GM19239 (cell line): ENCODE data around the gene LYPD8.

Experiments
- DNase-seq: peaks from one replicate; pipeline ENCODE4 v3.0.0; 2011; ENCODE audit warnings: low spot score; ENCODE audit not compliant: insufficient read length
- FAIRE-seq: peaks from 2 replicates; lab custom pipeline; 2011; peaks lifted over from hg19 to GRCh38; lab: Jason Lieb, UNC

The LYPD8 gene

GRCh38 chr1:248759644-248760043 is 4.1 kb upstream of the LYPD8 start:
- DNase-seq (no peak), FAIRE-seq (no peak)

DNA sequence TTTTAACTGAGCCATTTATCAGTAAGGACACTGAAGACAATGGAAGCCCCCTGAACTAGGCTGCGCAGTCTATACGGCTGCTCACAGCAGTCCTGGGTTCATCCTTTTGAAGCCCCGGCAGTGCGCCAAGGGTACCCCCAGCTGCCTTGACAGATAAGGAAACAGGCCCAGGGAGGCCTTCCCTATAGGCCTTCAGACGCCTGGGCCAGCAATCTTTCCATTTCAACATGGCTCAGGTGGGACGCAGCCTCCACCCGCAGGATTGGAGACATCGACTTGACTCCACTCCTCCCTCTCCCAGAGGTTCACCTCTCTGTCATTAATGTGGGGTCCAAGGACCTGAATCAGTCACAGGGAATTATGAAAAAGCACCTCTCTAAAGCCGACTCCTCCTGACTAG is 2.8 kb upstream of the LYPD8 start:
- no peak for DNase-seq
- no peak for FAIRE-seq

GRCh38 chr1:248757784-248758195 is 2.2 kb upstream of the LYPD8 start:
- no peak for DNase-seq
- FAIRE-seq, result no peak

- FAIRE-seq (no peak), DNase-seq (no peak)
Measured at GRCh38 chr1:248756636-248757035, 1.1 kb upstream of the LYPD8 start.

DNA sequence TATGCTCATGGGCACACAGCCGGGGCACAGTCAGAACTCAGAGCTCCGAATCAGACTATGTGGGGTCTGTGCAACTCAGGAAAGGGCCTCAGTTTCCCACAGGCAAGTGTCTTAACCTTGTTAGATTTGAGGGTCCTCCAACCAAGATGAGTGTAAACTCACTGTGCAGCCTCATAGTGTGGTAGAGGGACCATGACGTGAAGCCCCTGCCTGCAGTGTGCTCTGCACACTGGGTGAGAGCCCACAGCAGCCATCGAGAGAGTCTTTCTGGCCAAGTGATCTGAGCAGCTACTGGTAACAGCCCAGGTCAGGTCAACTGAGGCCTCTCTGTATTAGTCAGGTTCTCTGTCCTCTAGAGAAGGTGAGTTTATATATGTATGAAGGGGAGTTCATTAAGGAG is 592 bp upstream of the LYPD8 start:
- FAIRE-seq (no peak), DNase-seq (no peak)

DNA sequence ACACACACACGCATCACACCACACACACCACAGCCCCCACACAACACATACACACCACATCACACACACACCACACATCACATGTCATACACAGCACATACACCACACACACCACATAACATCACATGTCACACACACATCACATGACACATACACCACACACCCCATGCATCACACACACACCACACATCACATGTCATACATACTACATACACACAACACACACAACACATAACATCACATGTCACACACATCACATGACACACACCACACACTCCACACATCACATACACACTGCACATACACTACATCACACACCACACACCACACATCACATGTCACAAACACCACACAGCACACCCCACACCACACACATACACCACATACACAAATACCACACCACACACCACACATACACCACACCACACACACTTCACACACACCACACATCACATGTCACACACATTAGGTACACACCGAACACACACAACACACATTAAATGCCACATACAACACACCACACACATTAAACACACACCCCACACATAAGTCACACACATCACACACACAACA is 1.8 kb downstream of the LYPD8 start:
- DNase-seq, result no peak
- no peak for FAIRE-seq

GRCh38 chr1:248753029-248753594 is 2.4 kb downstream of the LYPD8 start:
- no peak for DNase-seq
- no peak for FAIRE-seq

DNA sequence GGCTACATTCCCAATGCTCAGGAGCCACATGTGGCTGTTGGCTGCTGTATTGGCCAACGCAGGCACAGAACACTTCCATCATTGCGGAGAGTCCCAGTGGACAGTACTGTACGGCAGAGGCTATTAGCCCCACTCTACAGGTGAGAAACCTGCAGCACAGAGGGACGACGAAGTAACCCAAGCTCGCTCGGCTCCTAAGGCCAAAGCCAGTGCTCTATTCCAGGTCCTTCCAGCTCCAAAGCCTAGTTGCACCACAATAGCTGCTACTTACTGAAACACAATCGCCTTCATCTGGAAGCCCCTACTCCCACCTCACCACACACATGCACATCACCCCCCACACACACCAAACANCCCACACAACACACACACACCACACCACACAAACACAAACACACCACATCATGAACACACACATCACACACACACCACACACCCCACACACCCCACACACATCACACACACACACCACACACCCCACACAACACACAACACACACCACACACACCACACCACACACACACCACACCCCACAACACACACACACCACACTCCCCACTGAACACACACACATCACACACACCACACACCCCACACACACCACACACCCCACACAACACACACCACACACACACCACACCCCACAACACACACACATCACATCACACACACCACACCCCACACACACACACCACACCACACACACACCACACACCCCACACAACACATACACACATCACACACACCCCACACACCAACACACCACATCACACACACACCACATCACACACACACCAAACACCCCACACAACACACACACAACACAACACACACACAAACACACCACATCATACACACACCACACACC is 3.2 kb downstream of the LYPD8 start:
- FAIRE-seq (no peak), DNase-seq (no peak)

DNA sequence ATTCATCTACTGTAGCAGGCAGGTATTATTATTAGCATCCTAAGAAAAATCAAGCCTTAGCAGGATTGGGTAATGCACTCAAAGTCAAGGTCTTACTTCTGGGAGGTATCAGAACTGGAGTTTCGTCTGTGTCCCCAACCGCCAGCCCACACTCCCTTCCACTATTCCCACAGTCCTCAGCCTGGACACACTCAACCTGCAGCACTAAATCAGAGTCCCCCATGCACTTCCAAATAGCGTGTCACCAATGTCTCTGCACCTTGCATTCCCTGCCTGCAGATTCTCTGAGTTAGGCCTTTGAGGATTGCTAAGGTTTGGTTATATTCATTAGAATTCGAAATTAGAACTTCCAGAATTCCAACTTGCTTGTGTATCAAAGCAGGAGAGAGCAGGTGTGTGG is 3.9 kb downstream of the LYPD8 start:
- FAIRE-seq, result no peak
- DNase-seq, result no peak

- no peak for DNase-seq
- no peak for FAIRE-seq
Measured at GRCh38 chr1:248751142-248751541, 4.4 kb downstream of the LYPD8 start.

DNA sequence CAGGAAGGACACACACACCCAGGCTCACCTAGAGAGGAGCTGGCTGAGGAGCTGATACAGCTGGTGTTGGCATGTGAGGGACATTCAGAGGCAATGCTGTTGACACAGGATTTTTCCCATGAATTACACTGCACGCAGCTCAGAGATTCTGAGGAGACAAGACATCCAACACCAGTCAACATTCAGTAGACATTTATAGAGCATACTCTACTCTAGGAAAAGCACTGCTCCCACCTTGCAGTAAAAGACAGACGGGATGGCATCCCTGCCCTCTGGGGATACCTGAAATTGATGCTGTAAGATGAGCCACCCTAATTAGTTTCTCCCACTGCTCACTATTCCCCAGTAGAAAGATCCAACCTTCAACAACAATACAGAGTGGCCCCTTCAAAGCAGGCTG is 5.1 kb downstream of the LYPD8 start:
- no peak for DNase-seq
- FAIRE-seq, result no peak

DNA sequence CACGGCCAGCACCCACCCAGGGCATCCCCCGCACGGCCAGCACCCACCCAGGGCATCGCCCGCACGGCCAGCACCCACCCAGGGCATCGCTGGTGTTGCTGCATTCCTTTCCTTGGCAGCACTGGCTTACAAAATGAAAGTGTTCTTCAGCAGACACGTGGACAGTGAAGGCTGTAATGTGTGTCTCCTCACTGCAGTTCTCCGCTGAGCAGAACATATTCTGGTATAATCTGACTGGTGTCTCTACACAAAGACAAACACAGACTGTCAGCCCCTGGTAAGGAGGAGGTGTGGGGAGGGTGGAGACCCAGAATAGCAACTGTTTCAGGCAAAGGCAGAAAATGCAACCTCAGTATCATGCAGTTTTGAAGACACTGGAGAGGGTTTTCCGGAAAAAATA is 7.3 kb downstream of the LYPD8 start:
- no peak for FAIRE-seq

GRCh38 chr1:248740876-248741275 is 14.7 kb downstream of the LYPD8 start:
- FAIRE-seq (no peak), DNase-seq (no peak)

More for the DNA sequence above, 7.3 kb downstream of the LYPD8 start:
- DNase-seq, result no peak

DNA sequence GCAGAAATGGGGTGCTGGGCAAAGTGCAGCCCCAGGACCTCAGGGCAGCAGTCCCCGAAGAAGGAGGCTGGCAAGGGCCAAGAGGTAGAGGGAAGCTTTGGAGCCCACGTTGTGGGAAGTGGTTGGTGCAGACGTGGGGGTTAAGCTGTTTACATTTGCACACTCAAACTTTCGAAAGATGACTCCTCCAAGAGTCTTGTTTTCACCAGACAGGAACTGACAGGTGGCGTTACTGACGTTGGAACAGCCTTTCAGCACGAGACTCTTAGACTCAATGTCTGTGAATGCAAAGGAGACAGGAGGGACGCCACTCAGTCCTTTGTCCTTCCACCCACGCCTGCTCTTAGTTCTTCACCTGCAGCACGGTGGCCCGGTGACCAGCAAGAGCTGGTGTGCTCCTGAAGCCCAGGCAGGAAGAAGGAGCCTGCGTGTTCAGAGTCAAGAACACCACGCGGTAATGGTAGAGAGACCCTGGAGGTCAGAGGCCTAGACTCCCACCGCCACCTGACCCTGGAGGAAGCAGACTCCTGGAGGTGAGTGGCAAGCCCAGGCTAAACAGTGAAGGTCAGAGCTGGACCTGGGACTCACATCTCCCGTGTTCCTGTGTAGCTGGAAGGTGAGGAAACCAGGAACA is 15.9 kb downstream of the LYPD8 start:
- DNase-seq, result no peak
- FAIRE-seq, result no peak

DNA sequence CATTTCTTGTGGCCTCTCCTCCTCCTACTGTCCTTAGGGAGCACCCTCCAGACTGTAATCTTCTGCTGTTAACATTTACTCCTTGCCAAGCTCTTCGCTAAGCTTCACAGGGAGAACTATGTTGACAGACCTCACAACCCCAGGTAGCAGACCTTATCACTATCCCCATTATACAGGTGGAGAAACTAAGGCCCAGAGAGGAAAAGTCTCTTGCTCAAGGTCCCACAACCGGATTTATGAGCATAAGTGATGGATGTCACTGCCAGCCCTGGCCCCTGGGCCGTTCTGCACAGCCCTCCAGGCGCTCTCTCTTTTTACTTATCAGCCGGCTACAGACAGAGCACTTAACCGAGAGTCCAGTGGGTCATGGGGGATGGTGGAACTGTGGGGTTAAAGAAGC is 18.1 kb downstream of the LYPD8 start:
- FAIRE-seq (no peak), DNase-seq (no peak)

DNA sequence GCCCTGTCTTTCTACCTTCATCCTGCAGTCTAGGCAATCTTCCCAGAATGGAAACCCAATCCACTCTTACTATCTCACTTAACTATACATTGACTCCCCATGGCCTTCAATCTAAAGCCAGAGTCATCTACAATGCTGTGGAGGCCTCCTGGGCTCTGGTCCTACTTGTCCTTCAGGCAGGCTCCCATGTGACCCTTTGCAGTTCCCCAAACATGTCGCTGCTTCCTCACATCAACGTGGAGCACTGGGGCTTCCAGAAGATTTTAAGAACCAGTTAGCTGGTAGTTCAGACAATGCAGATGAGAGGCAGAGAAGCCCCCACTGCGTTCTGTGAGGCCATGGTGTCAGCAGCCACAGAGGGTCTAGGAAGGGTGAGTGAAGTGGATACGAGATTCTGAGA is 18.6 kb downstream of the LYPD8 start:
- DNase-seq, result no peak
- no peak for FAIRE-seq

- FAIRE-seq, result no peak
- DNase-seq, result no peak
Measured at GRCh38 chr1:248733566-248733965, 22.0 kb downstream of the LYPD8 start.

- DNase-seq, result no peak
- no peak for FAIRE-seq
Measured at GRCh38 chr1:248730507-248731335, 24.8 kb downstream of the LYPD8 start.

DNA sequence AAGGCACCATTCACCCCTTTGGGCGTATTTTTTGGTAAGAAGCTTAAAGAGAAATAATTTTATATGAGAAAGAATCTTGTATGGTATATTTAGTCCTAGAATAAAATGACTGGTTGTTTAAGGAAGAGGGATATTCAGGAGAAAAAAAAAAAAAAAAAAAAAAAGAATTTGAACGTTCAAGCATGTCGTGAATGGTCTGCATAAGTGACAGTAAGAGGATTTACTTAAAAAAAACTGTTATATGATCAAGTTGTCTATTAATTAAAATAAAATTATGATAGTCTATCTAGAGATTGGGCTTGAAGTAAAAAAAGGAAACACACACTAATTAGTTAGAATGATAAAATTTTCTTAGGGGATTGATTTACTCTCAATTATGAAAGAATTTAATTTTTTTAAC is 41.3 kb downstream of the LYPD8 start:
- no peak for DNase-seq
- no peak for FAIRE-seq

DNA sequence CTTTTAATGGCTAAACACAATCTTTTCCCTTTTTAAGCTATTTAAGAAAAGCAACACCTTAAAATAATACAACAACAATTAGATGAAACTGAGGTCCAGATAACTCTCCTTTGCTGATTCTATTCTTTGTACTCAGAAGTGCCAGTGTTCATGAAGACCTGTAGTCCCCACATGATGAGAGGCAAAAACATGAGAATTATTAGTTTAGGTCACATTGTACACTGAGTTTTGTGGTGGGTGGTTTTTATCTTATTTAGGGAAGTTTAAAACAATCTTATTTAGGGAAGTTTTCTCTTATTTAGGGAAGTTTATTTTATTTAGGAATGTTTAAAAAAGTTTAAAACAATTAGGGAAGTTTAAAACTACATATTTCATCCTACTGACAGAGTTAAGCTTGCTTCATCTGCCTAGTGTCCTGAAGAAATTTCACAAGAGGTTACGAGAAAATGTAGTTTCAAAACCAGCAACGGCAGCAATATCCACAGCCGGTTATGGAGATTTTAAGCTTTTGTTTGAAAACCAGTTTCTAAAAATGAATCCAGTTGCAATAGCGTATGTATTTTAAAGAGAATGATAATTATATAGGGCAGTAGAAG is 45.2 kb downstream of the LYPD8 start:
- FAIRE-seq (no peak), DNase-seq (no peak)
